GM23338 (cell line): ENCODE results near the gene CACNA1D. TPM values are rescaled to one million over a fixed set of nuclear protein-coding genes. Genes with fewer than 3 reads are reported as not detected.

Experiments used
- CTCF ChIP-seq, 2 experiments: fragments of 200-600 bp in 1 of 2; sonication (generic) in 1 of 2; conservative IDR thresholded peaks; 2 replicates each; pipeline versions ENCODE4 v1.5.1 to v1.6.1; 2016 to 2017; ENCODE audit warnings: antibody characterized with exemption in 2 of 2, low read depth in 2 of 2, mild to moderate bottlenecking in 2 of 2, moderate library complexity in 1 of 2
- ZNF462 ChIP-seq: fragments of 250-450 bp; sonication (Bioruptor Pico); IDR thresholded peaks from 2 replicates; pipeline ENCODE4 v1.5.0; 2020; ENCODE audit warnings: mild to moderate bottlenecking, moderate library complexity
- polyA plus RNA-seq: library from polyadenylated mRNA; unstranded; fragments of >200 nt; fragmentation: Nextera tagmentation; extraction: Ambion mirVana; gene quantifications from 2 replicates; pipeline ENCODE4 v1.2.1, GENCODE V29; 2016
- total RNA-seq: library from RNA; depleted of rRNA; stranded (reverse); fragments of >200 nt; shearing (Covaris generic); gene quantifications from 2 replicates; pipeline ENCODE4 v1.2.3, GENCODE V29; 2014
- TF ChIP-seq, protein P1 (sequence below): IDR thresholded peaks from one replicate; pipeline ENCODE4 v1.6.1; 2018; ENCODE audit warnings: antibody characterized with exemption; ENCODE audit not compliant: unreplicated experiment

Gene CACNA1D
- total and polyA plus RNA-seq, 2 experiments from 2014 or later, result 1.7 to 1.8 TPM

DNA sequence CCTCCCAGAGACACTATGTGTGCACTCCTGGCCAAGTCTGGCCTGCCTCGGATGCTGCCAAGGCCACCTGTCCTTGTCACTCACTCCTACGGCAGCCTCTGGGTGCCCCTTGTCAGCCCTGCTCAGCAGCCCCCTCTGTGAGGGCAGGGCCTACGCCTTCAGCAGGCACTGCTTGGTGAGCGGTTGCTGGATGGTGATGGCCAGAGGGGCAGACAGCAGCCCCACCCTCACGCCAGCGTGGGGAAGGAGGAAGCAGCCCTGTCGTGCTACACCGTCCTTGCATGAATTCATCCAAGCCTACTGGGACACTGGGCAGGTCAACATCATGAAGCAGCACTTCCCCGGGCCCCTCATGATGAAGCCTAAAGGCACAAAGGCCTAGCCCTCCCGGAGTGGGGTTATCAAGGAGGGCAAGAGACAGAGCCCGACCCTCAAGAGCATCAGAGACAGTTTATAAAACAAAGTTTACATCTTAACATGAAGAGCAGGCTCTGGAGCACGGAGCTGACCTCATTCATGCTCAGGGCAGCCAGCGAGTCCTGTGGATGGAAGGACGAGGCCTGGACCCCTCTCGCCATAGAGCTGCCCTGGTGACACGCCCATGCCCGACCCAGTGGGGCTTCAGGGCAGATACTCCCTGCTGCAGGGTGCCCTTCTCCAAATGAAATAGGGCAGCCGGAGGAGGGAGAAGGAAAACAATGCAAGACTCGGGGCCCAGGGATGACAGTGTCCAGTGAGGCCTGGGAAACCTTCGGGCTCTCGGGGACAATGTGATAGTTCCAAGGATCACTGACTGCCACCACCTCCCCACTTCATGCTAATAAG lies 326.6 kb downstream of the CACNA1D start (continued):
- no peak for TF ChIP-seq ZNF462 (CRISPR knock-in tag)
- no peak for TF ChIP-seq CTCF (conservative IDR thresholded peaks at IDR 0.05; ENCODE audit: low read depth in 2 of 2)
- TF ChIP-seq, protein P1, sequence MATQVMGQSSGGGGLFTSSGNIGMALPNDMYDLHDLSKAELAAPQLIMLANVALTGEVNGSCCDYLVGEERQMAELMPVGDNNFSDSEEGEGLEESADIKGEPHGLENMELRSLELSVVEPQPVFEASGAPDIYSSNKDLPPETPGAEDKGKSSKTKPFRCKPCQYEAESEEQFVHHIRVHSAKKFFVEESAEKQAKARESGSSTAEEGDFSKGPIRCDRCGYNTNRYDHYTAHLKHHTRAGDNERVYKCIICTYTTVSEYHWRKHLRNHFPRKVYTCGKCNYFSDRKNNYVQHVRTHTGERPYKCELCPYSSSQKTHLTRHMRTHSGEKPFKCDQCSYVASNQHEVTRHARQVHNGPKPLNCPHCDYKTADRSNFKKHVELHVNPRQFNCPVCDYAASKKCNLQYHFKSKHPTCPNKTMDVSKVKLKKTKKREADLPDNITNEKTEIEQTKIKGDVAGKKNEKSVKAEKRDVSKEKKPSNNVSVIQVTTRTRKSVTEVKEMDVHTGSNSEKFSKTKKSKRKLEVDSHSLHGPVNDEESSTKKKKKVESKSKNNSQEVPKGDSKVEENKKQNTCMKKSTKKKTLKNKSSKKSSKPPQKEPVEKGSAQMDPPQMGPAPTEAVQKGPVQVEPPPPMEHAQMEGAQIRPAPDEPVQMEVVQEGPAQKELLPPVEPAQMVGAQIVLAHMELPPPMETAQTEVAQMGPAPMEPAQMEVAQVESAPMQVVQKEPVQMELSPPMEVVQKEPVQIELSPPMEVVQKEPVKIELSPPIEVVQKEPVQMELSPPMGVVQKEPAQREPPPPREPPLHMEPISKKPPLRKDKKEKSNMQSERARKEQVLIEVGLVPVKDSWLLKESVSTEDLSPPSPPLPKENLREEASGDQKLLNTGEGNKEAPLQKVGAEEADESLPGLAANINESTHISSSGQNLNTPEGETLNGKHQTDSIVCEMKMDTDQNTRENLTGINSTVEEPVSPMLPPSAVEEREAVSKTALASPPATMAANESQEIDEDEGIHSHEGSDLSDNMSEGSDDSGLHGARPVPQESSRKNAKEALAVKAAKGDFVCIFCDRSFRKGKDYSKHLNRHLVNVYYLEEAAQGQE, result no peak
